ENCODE results near the gene CD48.
"Not testable (repeated sequence)": the region's sequence is repeated elsewhere in the genome, so short reads cannot be mapped to it uniquely, and the experiment has no call there.

The CD48 gene

GRCh38 chr1:160741092-160741501, 29.5 kb upstream of the CD48 start:
- no peak for DNase-seq

DNA sequence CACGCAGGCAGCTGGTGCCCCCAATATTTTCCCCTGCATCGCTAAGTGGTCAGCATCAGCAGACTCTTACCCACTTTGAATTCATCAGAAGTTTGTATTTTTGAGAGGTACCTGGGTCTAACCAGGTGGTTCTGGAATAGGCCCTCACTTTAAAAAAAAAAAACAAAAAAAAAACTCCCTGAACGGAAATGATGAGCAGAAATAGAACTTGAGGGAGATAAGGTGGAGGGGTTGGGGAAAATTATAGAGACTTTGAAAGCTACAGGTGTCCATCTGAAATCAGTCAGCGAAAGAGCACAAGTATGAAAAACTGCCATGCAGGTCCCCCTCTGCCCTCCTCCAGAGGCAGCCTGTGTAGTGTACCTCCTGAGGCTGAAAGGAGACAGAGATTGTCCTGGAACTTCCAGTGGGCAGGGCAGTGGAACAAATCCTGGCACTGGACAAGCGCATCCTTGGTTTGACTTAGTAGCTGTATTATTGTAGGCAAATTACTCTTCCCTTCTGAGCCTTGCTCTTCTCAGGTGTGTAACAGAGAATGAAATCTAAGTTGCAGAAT, 28.6 kb upstream of the CD48 start:
- DNase-seq, result no peak

DNA sequence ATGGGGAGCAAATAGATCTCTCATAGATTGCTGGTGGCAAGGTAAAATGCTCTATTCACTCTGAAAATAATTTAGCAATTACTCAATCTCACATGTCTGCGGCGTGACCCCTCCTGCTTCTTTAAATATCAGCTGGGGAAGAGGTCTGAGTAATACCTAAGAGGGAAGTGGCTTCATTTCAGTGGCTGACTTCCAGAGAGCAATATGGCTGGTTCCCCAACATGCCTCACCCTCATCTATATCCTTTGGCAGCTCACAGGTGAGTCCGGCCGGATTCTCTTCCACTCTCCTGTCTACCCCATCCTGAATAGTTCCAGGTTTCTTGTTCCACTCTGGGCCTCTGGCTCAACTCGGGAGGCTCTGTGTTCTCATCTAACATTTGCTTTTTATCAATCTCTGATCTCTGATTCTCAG, 27.5 kb upstream of the CD48 start, which contains the start of gene SLAMF7:
Gene SLAMF7, plus strand, starts transcription at position 150 of the 414 bp plus-strand sequence. Its CDS starts 55 bp downstream, at position 205.
- peak; percentile 42 for DNase-seq

- DNase-seq, result no peak
Measured at GRCh38 chr1:160738271-160738670, 26.6 kb upstream of the CD48 start.

- no peak for DNase-seq
Measured at GRCh38 chr1:160734301-160734700, 22.7 kb upstream of the CD48 start.

- no peak for DNase-seq
Measured at GRCh38 chr1:160733898-160734297, 22.3 kb upstream of the CD48 start.

DNA sequence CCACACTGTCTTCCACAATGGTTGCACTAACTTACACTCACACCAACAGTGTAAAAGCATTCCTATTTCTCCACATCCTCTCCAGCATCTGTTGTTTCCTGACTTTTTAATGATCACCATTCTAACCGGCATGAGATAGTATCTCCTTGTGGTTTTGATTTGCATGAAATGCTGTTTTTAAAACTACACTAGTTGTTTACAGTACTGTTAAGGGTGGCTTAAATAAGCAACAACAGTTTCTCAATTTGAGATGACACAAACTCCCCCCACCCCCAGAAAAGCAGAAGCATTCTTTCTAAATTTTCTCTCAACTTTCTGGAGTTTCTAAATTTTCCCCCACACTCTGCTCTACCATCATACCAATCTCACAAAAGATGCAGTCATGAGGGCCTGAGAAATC, 20.4 kb upstream of the CD48 start:
- DNase-seq, result no peak

- DNase-seq, result not testable (repeated sequence)
Measured at GRCh38 chr1:160731564-160731963, 19.9 kb upstream of the CD48 start.

DNA sequence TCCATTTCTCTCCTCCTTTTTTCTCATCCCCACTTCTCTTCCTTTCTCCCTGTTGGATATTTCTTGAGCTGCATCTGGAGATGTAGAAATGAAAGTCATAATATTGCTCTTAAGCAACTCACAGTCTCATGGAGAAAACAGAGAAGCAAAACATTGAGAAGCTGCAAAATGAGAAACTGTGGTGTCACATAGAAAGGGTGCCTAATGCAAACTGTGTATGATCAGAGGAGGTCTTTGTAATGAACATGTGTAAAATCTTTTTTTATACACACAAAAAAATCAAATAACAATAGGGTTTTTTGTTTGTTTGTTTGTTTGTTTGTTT, 15.7 kb upstream of the CD48 start:
- no peak for DNase-seq

- DNase-seq, result peak; percentile 69
Measured at GRCh38 chr1:160726498-160727315, 15.1 kb upstream of the CD48 start.

DNA sequence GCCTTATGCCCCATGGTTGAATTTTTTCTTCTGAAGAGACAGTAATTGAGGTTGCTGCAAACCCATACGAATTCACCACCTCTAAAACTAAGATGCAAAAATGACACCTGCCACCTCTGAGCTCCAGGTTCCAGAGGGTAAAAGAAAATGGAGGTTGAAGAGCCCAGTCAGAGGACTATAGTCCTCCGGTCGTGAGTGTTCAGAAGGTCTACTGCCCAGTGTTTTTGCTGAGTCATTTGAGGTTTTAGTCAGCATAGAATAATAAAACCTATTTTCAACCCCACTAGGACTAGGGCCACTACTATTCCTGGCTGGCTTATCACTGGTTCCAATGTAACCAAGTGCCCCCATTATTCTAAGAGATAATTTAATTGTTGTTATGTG, 14.5 kb upstream of the CD48 start:
- no peak for DNase-seq

DNA sequence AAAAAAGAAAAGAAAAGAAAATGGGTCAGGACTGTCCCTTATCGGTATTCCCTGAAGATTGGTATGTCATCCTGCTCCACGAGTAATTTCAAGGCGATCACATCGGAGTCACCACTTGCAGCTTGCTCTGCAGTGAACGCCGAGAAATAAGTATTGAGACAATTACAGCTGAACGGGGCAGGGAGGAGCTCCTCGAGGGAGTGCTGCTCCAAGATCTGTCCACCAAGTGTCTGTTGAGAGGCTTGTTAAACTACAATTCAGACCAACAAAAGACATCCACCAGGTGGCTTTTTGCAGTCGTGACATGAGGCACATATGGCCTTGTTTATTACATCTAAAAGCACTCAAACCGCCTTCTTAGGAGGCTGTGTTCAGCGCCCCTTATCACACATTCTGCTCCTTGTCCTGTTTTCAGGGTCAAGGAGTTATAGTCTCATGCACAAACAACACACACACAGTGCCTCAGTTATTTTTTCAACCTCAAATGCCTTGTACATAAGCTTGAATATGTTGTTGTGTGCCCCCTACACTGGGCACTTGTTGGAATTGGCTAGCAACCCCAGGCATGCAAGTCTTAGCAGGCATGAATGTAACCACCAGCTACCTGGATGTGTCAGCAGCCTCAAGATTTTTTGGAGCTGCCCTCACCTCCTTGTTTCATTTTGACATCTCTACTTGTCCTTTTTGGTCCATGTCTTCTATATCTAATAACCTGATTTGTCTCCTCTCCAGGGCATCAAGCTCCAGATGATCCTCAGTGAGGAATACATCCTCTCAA, 13.0 kb upstream of the CD48 start:
- DNase-seq, result no peak

GRCh38 chr1:160723332-160723731, 11.7 kb upstream of the CD48 start:
- no peak for DNase-seq

DNA sequence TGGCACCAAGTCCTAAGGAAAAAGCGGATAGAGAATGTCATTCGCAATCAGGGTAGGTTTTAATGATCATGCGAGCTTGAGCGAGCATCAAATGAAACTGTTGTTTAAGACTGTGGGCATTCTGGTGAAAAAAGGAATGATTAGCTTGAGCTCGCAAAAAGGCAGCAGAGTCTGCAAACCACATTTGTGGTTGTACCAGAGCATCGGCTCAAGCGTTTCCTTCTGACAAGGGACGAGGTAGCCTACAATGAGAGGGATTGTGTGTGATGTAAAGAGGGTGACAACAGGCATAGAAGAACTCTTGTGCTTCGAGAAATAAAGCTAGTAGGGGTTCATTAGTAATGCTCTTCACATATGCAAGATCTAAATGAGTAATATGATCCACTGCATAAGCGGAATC, 11.1 kb upstream of the CD48 start:
- DNase-seq, result no peak

- no peak for DNase-seq
Measured at GRCh38 chr1:160721473-160721872, 9.9 kb upstream of the CD48 start.

- no peak for DNase-seq
Measured at GRCh38 chr1:160720356-160721085, 8.9 kb upstream of the CD48 start.

DNA sequence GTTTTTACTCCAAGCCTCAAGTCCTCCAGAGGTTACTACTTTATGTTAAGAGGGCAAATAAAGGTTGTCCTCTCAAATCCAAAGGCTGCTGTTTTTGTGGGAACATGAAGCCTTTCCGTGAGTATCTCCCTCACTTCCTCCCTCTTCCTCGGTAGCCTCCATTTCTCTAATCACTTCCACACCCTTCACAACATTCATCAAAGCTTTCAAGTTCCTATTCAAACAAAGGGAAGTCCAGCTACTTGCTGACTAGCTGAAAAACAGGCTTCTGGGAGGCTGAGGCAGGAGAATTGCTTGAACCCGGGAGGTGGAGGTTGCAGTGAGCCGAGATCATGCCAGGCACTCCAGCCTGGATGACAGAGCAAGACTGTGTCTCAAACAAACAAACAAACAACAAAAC, 6.6 kb upstream of the CD48 start:
- no peak for DNase-seq

DNA sequence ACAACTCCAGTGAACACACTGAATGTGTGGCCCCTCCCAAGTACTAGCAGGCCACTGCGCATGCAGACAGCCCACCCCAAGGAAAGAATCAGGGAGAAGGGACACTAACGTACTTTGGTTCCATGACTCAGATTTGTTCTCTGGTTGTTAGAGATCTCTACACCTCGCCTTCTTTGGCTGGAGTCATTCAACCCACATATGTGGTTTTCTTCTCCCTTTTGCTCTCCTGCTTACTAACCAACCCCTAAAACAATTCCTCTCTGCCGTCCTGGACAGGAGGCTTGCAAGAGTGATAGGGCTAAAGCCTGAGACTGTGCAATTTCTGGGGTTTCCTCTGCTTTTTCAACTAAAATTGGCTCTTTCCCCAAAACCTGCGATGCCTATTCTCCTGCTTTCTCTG, 5.7 kb upstream of the CD48 start:
- no peak for DNase-seq

DNA sequence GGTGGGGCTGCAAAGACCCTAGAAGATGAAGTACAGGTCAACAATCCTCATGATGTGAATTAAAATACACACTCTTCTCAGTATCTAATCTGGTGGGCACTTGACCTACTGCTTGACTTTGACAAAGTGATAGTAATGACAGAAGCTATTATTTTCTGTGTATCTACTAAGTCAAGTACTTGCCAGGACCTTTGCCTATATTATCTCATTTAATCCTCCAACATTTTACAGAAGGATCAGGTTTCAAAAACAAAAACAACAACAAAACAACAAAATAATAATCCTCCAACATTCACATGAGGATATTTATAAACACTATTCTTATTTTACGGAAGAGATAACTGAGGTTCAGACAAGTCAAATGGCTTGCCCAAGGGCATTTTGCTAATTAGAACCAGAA, 4.4 kb upstream of the CD48 start:
- no peak for DNase-seq

GRCh38 chr1:160714034-160714648, 2.5 kb upstream of the CD48 start:
- DNase-seq, result not testable (repeated sequence)

DNA sequence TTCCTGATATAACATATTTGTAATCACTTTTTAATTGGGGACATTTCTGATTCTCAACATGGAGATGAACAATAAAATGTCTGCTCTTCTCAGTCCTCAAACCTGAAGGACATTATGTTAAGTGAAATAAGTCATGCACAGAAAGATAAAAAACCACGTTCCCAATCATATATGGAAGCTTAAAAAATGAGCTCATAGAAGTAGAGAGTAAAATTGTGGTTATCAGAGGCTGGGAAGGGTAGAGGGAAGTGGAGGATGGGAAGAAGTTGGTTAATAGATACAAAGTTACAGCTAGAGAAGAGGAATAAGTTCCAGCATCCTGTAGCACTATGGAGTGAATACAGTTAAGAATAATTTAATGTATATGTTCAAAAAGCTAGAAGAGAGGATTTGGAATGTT, 1.5 kb upstream of the CD48 start:
- no peak for DNase-seq

- DNase-seq, result peak; percentile 55
Measured at GRCh38 chr1:160712525-160713080, 981 bp upstream of the CD48 start.

- no peak for DNase-seq
Measured at GRCh38 chr1:160711276-160711601, 383 bp downstream of the CD48 start.
